GM20431 (cell line): Measurements from ENCODE around the gene A2M.

Source experiments
- in situ Hi-C: fragments of 300-500 bp; cut with MseI, MboI; formaldehyde crosslinking; loops from one replicate; pipeline ENCODE4 v1.15.0; 2020; ENCODE audit warnings: low sequenced_read_pairs; ENCODE audit not compliant: unreplicated experiment

Gene A2M

GRCh38 chr12:9123781-9124382 is 8.2 kb upstream of the A2M start:
- in situ Hi-C loops, result no loop called here

DNA sequence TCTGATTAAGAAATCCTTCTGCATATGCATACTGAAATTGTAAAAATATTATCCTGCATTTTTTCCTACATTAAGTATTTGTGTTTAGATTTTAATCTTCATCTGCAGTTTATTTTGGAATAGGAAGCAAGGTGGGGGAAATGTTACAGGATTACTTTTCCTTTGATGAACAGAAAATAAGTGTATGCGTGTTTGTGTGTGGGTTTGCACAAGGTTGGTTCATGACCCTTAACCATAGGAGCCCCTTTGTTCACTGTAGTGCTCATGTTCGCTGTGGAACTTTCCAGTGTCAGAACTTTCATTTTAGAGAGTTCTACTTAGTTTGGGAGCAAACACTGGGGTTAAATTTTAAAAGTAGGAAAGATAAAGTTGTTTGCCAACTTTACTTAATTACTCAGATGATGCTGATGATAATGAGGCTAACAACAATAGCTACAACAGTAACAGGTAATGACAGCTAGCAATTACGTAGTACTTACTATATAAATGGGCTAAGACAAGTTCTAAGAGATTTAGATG is 6.4 kb upstream of the A2M start:
- in situ Hi-C loops, result no loop called here

GRCh38 chr12:9120487-9121184 is 4.9 kb upstream of the A2M start:
- in situ Hi-C loops, result no loop called here

GRCh38 chr12:9118158-9118557 is 2.4 kb upstream of the A2M start:
- in situ Hi-C loops, result no loop called here

GRCh38 chr12:9114946-9115345 is 773 bp downstream of the A2M start:
- in situ Hi-C loops, result no loop called here

DNA sequence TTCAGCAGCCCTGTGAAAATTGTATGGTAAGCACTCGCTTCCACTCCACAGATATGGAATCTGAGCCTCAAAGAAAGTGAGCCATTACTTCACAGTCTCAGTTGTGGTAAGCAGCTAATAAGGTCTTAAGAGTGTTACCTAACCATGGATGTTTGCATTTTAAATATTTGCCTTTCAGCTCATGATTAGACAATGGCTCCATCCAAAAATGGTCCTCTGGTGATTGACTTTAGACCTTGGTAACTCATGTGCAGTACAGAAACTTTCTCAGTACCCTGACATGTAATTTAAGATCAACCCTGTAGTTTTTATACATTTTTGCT is 1.8 kb downstream of the A2M start:
- in situ Hi-C loops, result no loop called here

- in situ Hi-C loops, result no loop called here
These were observed 2.3 kb downstream of the A2M start for GRCh38 chr12:9113296-9113986.

- in situ Hi-C loops, result no loop called here
These were observed 3.5 kb downstream of the A2M start for GRCh38 chr12:9112076-9112853.

DNA sequence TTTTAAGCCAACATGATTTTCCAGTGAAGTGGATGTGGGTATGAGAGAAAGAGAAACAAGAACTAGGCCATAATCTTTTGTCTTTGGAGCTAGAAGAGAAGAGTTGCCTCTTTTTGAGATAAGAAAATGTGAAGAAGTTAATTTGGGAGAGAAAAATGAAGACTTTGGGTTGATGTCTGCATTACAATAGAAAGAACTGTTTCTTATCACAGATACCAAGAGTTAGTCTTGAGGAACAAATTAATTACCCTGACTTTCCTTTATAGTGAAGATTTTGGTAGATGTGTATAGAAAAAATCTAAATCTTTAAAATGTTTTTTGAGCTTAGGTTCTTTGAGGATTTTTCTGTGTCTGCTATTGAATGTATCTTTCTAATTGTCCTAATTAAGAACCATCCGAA is 4.2 kb downstream of the A2M start:
- in situ Hi-C loops, result no loop called here

DNA sequence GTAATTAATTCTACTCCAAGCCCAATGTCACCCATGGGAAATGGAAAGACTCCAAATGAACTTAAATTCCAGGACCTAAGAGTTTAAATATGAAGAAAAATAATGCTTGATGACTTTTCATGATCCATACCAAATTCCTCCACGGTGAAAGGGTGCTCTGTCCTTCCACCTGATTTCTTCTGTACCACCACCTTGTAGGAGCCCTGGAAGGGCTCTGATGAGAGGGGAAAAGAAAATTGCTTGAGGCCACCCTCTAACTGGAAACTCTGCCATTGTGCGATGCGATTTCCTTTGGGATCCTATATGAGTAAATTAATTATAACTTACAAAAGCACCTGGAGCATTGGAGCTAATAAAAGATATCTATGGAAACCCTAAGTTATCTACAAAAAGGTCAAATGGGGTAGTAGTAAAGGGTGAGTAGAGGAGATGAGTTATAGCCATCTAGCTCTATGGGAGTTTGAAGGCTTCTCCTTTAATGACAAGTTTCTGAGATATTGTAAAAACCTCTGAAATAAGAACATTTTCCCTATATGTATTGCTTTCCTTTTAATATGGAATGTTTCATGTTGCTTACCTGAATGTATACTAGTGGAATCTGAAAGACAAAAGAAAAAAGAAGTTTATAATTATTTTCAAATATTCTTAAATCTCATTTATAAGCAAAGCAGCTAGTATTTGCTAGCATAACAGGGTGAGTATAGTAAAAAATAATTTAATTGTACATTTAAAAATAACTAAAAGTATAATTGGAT is 5.8 kb downstream of the A2M start:
- in situ Hi-C loops, result no loop called here

DNA sequence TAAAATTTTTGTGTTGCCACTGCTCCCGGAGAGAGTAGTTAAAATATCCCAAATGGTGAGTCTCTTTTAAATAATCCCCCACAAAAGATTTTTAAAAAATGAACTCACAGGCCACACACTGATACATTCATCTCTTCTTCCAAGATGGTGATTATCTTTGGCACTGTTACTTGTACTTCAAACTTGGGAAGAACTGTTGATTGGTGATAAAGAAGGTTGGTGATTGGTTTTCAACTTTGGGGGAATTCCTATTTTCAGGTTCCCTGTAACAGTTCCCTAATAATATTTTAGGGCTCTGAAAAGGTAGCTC is 6.6 kb downstream of the A2M start:
- in situ Hi-C loops, result no loop called here

GRCh38 chr12:9108504-9109212 is 7.1 kb downstream of the A2M start:
- in situ Hi-C loops, result no loop called here

GRCh38 chr12:9107542-9107873 is 8.2 kb downstream of the A2M start:
- in situ Hi-C loops, result no loop called here

- in situ Hi-C loops, result no loop called here
These were observed 8.8 kb downstream of the A2M start for GRCh38 chr12:9106610-9107541.

- in situ Hi-C loops, result no loop called here
These were observed 9.7 kb downstream of the A2M start for GRCh38 chr12:9106067-9106466.

- in situ Hi-C loops, result no loop called here
These were observed 10.8 kb downstream of the A2M start for GRCh38 chr12:9104767-9105423.

- in situ Hi-C loops, result no loop called here
These were observed 11.6 kb downstream of the A2M start for GRCh38 chr12:9104087-9104486.
